B cell (primary cell): Measurements from ENCODE around the gene PPARD. TPM values are rescaled to one million over a fixed set of nuclear protein-coding genes. Genes with fewer than 3 reads are reported as not detected.

ENCODE experiments used
- ATAC-seq: fragments of 200-7000 bp; cut with Tn5 transposase; one replicate; pipeline ENCODE4 v1.10.0; 2021; ENCODE audit warnings: low read depth, mild to moderate bottlenecking, moderate number of reproducible peaks, moderate library complexity
- CTCF ChIA-PET: fragments of 350-600 bp; sonication (Branson Sonifier 250); formaldehyde crosslinking; loops from one replicate; lab custom pipeline; 2021; ENCODE audit warnings: antibody characterized with exemption, inconsistent platforms; lab: Charles Lee
- POLR2A ChIA-PET: fragments of 350-600 bp; sonication (Branson Sonifier 250); formaldehyde crosslinking; loops from one replicate; lab custom pipeline; 2021; ENCODE audit warnings: antibody characterized with exemption; lab: Charles Lee
- DNase-seq: peaks from one replicate; pipeline ENCODE4 v3.0.0; 2013
- H2AFZ ChIP-seq: 2 replicates; pipeline ENCODE4 v1.6.1; 2012; ENCODE audit warnings: mild to moderate bottlenecking, low read depth, low read length; ENCODE audit not compliant: insufficient read depth, poor library complexity, severe bottlenecking
- H3K27ac ChIP-seq, 2 donors: 1 replicate in 1 of 2; 2 replicates in 1 of 2; pipeline ENCODE4 v1.5.1; 2012 to 2013; ENCODE audit warnings: low read length in 2 of 2, mild to moderate bottlenecking in 2 of 2, moderate library complexity in 1 of 2
- H3K27me3 ChIP-seq, 4 experiments: fragments of 200-600 bp in 1 of 4; sonication (generic) in 1 of 4; replicated peaks in 1 of 4; 1 replicate in 2 of 4; 2 replicates in 2 of 4; pipeline versions ENCODE4 v1.6.1 to v1.7.0; 2013 to 2016; ENCODE audit warnings: low read length in 3 of 4, mild to moderate bottlenecking in 2 of 4, mixed read lengths in 1 of 4, moderate library complexity in 1 of 4; ENCODE audit not compliant: insufficient read depth in 4 of 4, control insufficient read depth in 3 of 4; ENCODE audit errors: control extremely low read depth in 1 of 4
- H3K36me3 ChIP-seq, 2 experiments: replicated peaks in 1 of 2; 1 replicate in 1 of 2; 2 replicates in 1 of 2; pipeline versions ENCODE4 v1.6.1 to v1.7.1; 2013; ENCODE audit warnings: low read length in 1 of 2; ENCODE audit not compliant: insufficient read depth in 2 of 2, control insufficient read depth in 1 of 2; ENCODE audit errors: control extremely low read depth in 1 of 2, extremely low read depth in 1 of 2
- H3K4me1 ChIP-seq, 2 donors: fragments of 200-600 bp in 1 of 2; sonication (generic) in 1 of 2; 1 replicate in 1 of 2; 2 replicates in 1 of 2; pipeline versions ENCODE4 v1.5.1 to v1.6.1; 2013 to 2017; ENCODE audit warnings: low read length in 2 of 2; ENCODE audit not compliant: control insufficient read depth in 2 of 2, insufficient read depth in 2 of 2
- H3K4me2 ChIP-seq: replicated peaks from 2 replicates; pipeline ENCODE3; 2012; ENCODE audit warnings: mild to moderate bottlenecking, low read depth, low read length; ENCODE audit not compliant: poor library complexity, severe bottlenecking
- H3K4me3 ChIP-seq, 5 experiments: fragments of 200-600 bp in 1 of 5; sonication (generic) in 1 of 5; 1 replicate in 3 of 5; 2 replicates in 2 of 5; pipeline versions ENCODE4 v1.5.1 to v1.7.0; 2011 to 2016; ENCODE audit warnings: low read length in 4 of 5, mild to moderate bottlenecking in 4 of 5, low read depth in 2 of 5, control low read depth in 1 of 5, moderate library complexity in 1 of 5; ENCODE audit not compliant: insufficient read depth in 1 of 5; ENCODE audit errors: control extremely low read depth in 1 of 5, extremely low read depth in 1 of 5
- H3K79me2 ChIP-seq: fragments of 200-600 bp; sonication (generic); one replicate; pipeline ENCODE4 v1.6.0; 2016; ENCODE audit warnings: low read length; ENCODE audit not compliant: control insufficient read depth, insufficient read depth
- H3K9ac ChIP-seq: fragments of 200-600 bp; sonication (generic); 2 replicates; pipeline ENCODE4 v1.6.1; 2017; ENCODE audit warnings: mild to moderate bottlenecking, low read length, moderate library complexity
- H3K9me3 ChIP-seq, 3 donors: one replicate each; pipeline versions ENCODE4 v1.6.1 to v1.7.1; 2013; ENCODE audit warnings: low read length in 2 of 3; ENCODE audit not compliant: control insufficient read depth in 2 of 3, insufficient read depth in 1 of 3; ENCODE audit errors: control extremely low read depth in 1 of 3
- H4K20me1 ChIP-seq: 2 replicates; pipeline ENCODE4 v1.6.0; 2012; ENCODE audit warnings: mild to moderate bottlenecking, low read length; ENCODE audit not compliant: insufficient read depth, control insufficient read depth, poor library complexity, severe bottlenecking
- H3K27ac Mint-ChIP-seq: one replicate; pipeline ENCODE4 v1.8.0; 2021; ENCODE audit warnings: mixed read lengths
- H3K27me3 Mint-ChIP-seq: one replicate; pipeline ENCODE4 v1.8.0; 2021; ENCODE audit warnings: mixed read lengths
- H3K4me1 Mint-ChIP-seq: one replicate; pipeline ENCODE4 v1.8.0; 2021; ENCODE audit warnings: mixed read lengths
- H3K4me3 Mint-ChIP-seq: one replicate; pipeline ENCODE4 v1.8.0; 2021; ENCODE audit warnings: mixed read lengths
- H3K9me3 Mint-ChIP-seq: one replicate; pipeline ENCODE4 v1.8.0; 2022; ENCODE audit warnings: mixed read lengths; ENCODE audit not compliant: insufficient read depth
- EZH2 ChIP-seq: IDR thresholded peaks from 2 replicates; pipeline ENCODE4 v1.6.1; 2012; ENCODE audit warnings: borderline replicate concordance, low read depth, mild to moderate bottlenecking, moderate library complexity, low read length; ENCODE audit not compliant: insufficient read depth, poor library complexity, severe bottlenecking
- WGBS: methylation state at CpG from one replicate; pipeline ENCODE4 v1.1.5; 2013; ENCODE audit warnings: missing lambda C conversion rate; ENCODE audit not compliant: insufficient coverage; 5-methylcytosine and 5-hydroxymethylcytosine counted together
- intact Hi-C: fragments of 100-400 bp; cut with micrococcal nuclease; formaldehyde crosslinking; loops from one replicate; pipeline ENCODE4 v1.10.0; 2022
- polyA plus RNA-seq: library from polyadenylated mRNA; depleted of rRNA; stranded (reverse); fragments of >200 nt; gene quantifications from 2 replicates; pipeline ENCODE4 v1.2.3, GENCODE V29; 2012
- total RNA-seq, 2 donors: library from RNA; stranded (reverse); fragments of 120-200 nt in 1 of 2; gene quantifications; 1 replicate in 1 of 2; 2 replicates in 1 of 2; pipeline versions ENCODE4 v1.2.3 to v1.2.4, GENCODE V29; 2013 to 2022
- TF ChIP-seq, protein P1 (sequence below): fragments of 200-600 bp; IDR thresholded peaks from one replicate; pipeline ENCODE4 v1.8.0; 2022; ENCODE audit warnings: antibody characterized with exemption, mild to moderate bottlenecking

Gene PPARD
- total and polyA plus RNA-seq, 2 donors (not counting 1 experiment from before 2014, with no cell fraction given): 37.9 to 38.9 TPM

DNA sequence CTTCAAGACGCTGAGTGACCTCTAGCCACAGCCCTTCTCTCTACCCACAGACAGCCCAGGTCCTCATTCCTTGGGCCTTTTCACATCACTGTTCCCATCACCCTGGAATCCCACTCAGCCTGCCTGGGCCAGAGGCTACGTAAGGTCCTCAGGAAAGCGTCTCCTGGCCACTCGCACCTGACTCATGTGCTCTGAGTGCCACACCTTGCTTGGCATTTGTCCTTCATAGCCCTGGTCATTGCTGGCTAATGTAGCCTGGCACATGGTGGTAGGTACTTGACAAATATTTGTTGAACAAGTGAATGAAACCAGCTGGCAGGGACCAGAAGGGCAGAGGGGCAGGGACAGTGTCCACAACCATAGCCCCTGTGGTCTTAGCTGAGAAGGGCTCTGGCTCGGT, 59.2 kb downstream of the PPARD start:
- intact Hi-C loops: no loop called here
- Histone ChIP-seq H2AFZ (no peak overlapping the region), H3K36me3 (peaks cover 0 to 8% of the 10 kb centered on the region in 2 experiments), H4K20me1 (peaks cover 31% of the 10 kb centered on the region), H3K4me3 (no peak overlapping the region), H3K4me2 (no peak overlapping the region), H3K9me3 (no peaks in the 10 kb centered on the region), H3K9ac (no peak overlapping the region), H3K27me3 (no peaks in the 10 kb centered on the region), H3K4me1 (no peaks in the 10 kb centered on the region), H3K27ac (no peak overlapping the region), H3K79me2 (peaks cover 11% of the 10 kb centered on the region)
- H3K4me1 Mint-ChIP-seq: peaks cover 7% of the 10 kb centered on the region
- DNase-seq (no peak), ATAC-seq (no peak)
- no peak overlapping the region for H3K27ac Mint-ChIP-seq
- no peak overlapping the region for H3K4me3 Mint-ChIP-seq
- H3K9me3 Mint-ChIP-seq: no peaks in the 10 kb centered on the region
- 91% methylated on average over 5 of the region's 5 CpGs for WGBS
- ChIA-PET POLR2A (interaction anchor here (0.9 kb wide), 1 partner anchor 53 kb away, joined by 3 read pairs; no protein-coding TSS in a partner anchor), CTCF (interaction anchor here (0.7 kb wide), 1 partner anchor 60 kb away, joined by 3 read pairs; no protein-coding TSS in a partner anchor)
- H3K27me3 Mint-ChIP-seq: no peaks in the 10 kb centered on the region
- TF ChIP-seq EZH2: no peak
- TF ChIP-seq, protein P1, sequence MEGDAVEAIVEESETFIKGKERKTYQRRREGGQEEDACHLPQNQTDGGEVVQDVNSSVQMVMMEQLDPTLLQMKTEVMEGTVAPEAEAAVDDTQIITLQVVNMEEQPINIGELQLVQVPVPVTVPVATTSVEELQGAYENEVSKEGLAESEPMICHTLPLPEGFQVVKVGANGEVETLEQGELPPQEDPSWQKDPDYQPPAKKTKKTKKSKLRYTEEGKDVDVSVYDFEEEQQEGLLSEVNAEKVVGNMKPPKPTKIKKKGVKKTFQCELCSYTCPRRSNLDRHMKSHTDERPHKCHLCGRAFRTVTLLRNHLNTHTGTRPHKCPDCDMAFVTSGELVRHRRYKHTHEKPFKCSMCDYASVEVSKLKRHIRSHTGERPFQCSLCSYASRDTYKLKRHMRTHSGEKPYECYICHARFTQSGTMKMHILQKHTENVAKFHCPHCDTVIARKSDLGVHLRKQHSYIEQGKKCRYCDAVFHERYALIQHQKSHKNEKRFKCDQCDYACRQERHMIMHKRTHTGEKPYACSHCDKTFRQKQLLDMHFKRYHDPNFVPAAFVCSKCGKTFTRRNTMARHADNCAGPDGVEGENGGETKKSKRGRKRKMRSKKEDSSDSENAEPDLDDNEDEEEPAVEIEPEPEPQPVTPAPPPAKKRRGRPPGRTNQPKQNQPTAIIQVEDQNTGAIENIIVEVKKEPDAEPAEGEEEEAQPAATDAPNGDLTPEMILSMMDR: no peak

DNA sequence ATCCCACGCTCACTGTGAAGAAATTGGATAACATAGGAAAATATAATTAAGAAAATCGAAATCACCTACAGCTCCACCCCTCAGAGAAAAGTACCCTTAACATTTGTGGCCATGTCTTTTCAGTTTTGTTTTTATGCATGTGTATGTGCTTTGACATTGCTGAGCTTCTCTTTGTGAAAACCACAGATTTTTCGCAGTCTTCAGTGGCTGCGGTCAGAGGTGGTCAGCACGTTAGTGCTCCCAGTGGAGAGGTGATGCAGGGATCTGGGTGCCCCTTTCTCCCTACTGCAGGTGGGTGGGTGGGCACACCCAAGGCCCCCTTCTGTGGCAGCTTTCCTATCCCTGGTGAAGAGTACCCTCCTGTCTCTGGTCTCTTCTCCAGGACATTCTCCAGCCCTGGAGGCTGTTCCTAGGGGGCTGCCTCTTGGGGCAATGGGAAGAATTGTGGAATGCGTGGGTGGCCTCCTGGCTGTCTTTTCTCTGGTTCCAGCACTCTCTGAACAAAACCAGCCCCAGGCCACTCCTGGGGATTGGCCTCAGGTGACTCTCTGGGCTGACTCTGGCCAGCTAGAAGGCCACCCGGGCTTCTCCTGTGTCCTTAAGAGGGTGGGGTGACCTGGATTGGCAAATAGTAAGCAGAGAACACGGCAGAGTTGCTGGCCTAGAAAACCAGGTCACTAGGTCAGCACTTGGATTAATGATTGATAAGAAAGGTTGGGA, 59.9 kb downstream of the PPARD start:
- WGBS: 92% methylated on average over 5 of the region's 8 CpGs
- Mint-ChIP-seq H3K4me3 (no peak overlapping the region), H3K4me1 (peaks cover 13% of the 10 kb centered on the region), H3K27ac (no peak overlapping the region), H3K27me3 (no peaks in the 10 kb centered on the region), H3K9me3 (no peaks in the 10 kb centered on the region)
- CTCF ChIA-PET: interaction anchor here (0.7 kb wide), 1 partner anchor 61 kb away, joined by 3 read pairs; no protein-coding TSS in a partner anchor
- intact Hi-C loops: no loop called here
- H3K27me3 ChIP-seq: no peaks in the 10 kb centered on the region
- DNase-seq (no peak), ATAC-seq (no peak)
- H3K4me2 ChIP-seq: no peak overlapping the region
- no peak overlapping the region for H3K9ac ChIP-seq
- H3K4me1 ChIP-seq: no peaks in the 10 kb centered on the region
- no peak overlapping the region for H2AFZ ChIP-seq
- H3K79me2 ChIP-seq: peaks cover 4% of the 10 kb centered on the region
- H3K9me3 ChIP-seq: no peaks in the 10 kb centered on the region
- POLR2A ChIA-PET: interaction anchor here (0.9 kb wide), 1 partner anchor 54 kb away, joined by 3 read pairs; no protein-coding TSS in a partner anchor
- H4K20me1 ChIP-seq: peaks cover 38% of the 10 kb centered on the region
- no peak overlapping the region for H3K4me3 ChIP-seq
- H3K27ac ChIP-seq: no peak overlapping the region
- H3K36me3 ChIP-seq: peaks cover 0 to 8% of the 10 kb centered on the region in 2 experiments
- no peak for TF ChIP-seq EZH2
- TF ChIP-seq, protein P1: no peak
